Upper lobe of left lung (tissue), 6 donors: Measurements from ENCODE around the gene OR2A14. TPM values are rescaled to one million over a fixed set of nuclear protein-coding genes. Genes with fewer than 3 reads are reported as not detected.
"Not testable (repeated sequence)": the region's sequence is repeated elsewhere in the genome, so short reads cannot be mapped to it uniquely, and the experiment has no call there.

Experiments
- ATAC-seq, 2 donors: fragments of 200-7000 bp; cut with Tn5 transposase; one replicate each; pipeline ENCODE4 v1.9.1; 2022; ENCODE audit warnings: mild to moderate bottlenecking in 2 of 2, moderate library complexity in 2 of 2; ENCODE audit not compliant: low FRiP score in 2 of 2
- DNase-seq, 2 donors: peaks; one replicate each; pipeline ENCODE4 v3.0.0-alpha.2; 2019 to 2020
- H3K27ac ChIP-seq, 4 donors: fragments of 200-600 bp; sonication (generic); one replicate each; pipeline ENCODE4 v1.5.1; 2016 to 2019
- H3K27me3 ChIP-seq, 4 donors: fragments of 200-600 bp; sonication (generic); one replicate each; pipeline ENCODE4 v1.5.1; 2017 to 2019
- H3K36me3 ChIP-seq, 4 donors: fragments of 200-600 bp; sonication (generic); one replicate each; pipeline ENCODE4 v1.5.1; 2016 to 2019
- H3K4me1 ChIP-seq, 4 donors: fragments of 200-600 bp; sonication (generic); one replicate each; pipeline ENCODE4 v1.5.1; 2018 to 2019
- H3K4me3 ChIP-seq, 4 donors: fragments of 200-600 bp; sonication (generic); one replicate each; pipeline ENCODE4 v1.5.1; 2017 to 2019; ENCODE audit warnings: mild to moderate bottlenecking in 2 of 4, moderate library complexity in 1 of 4
- H3K9me3 ChIP-seq, 4 donors: fragments of 200-600 bp; sonication (generic); one replicate each; pipeline ENCODE4 v1.5.1; 2018 to 2019
- CTCF ChIP-seq, 6 experiments: fragments of 450-650 bp in 4 of 6; fragments of 200-600 bp in 2 of 6; sonication (generic) in 2 of 6; IDR thresholded peaks; one replicate each; pipeline ENCODE4 v1.5.1; 2016 to 2019; ENCODE audit warnings: antibody characterized with exemption in 6 of 6
- EP300 ChIP-seq, 4 donors: sonication (generic); formaldehyde crosslinking; IDR thresholded peaks; one replicate each; pipeline ENCODE4 v1.5.1; 2017; ENCODE audit warnings: antibody characterized with exemption in 4 of 4, control low read depth in 2 of 4
- POLR2A ChIP-seq, 4 donors: fragments of 450-650 bp; IDR thresholded peaks; one replicate each; pipeline ENCODE4 v1.5.1; 2016 to 2017; ENCODE audit warnings: antibody characterized with exemption in 4 of 4, mild to moderate bottlenecking in 2 of 4
- POLR2AphosphoS5 ChIP-seq, 2 donors: sonication (generic); formaldehyde crosslinking; IDR thresholded peaks; one replicate each; pipeline ENCODE4 v1.5.1; 2017; ENCODE audit warnings: antibody characterized with exemption in 2 of 2
- WGBS, 2 donors: methylation state at CpG; one replicate each; pipeline ENCODE4 v1.1.5; 2017 to 2018; 5-methylcytosine and 5-hydroxymethylcytosine counted together
- total RNA-seq, 6 donors: library from RNA; depleted of rRNA in 4 of 6; stranded (reverse); fragments of >200 nt in 4 of 6; gene quantifications; one replicate each; pipeline versions ENCODE4 v1.1.0 to v1.2.1, GENCODE V29; 2016 to 2021
- donor health status: DM: no; HTN: no; CAD: no; lungs with moderate emphysema.
- donor health status: DM: no; HTN: yes; CAD: no; lungs with severe emphysema.

Gene OR2A14
- total RNA-seq, 6 donors from 2014 or later: not detected

- no peaks in the 10 kb centered on the region for H3K9me3 ChIP-seq
- TF ChIP-seq POLR2A (IDR thresholded peaks at IDR 0.05) (no peak), POLR2AphosphoS5 (IDR thresholded peaks at IDR 0.05) (no peak), CTCF (IDR thresholded peaks at IDR 0.05) (no peak), EP300 (IDR thresholded peaks at IDR 0.05) (no peak)
- H3K27me3 ChIP-seq: no peaks in the 10 kb centered on the region
- ATAC-seq (no peak), DNase-seq (no peak)
- no peak overlapping the region for H3K4me3 ChIP-seq
- no peaks in the 10 kb centered on the region for H3K36me3 ChIP-seq
- no peaks in the 10 kb centered on the region for H3K4me1 ChIP-seq
- 89 to 91% methylated on average over 1 of the region's 1 CpG for WGBS, 2 donors
- no peak overlapping the region for H3K27ac ChIP-seq
Observed at GRCh38 chr7:144158861-144159260, 35.9 kb downstream of the OR2A14 start.

GRCh38 chr7:144164784-144165183 lies 41.8 kb downstream of the OR2A14 start:
- TF ChIP-seq EP300 (IDR thresholded peaks at IDR 0.05): no peak
- TF ChIP-seq POLR2AphosphoS5 (IDR thresholded peaks at IDR 0.05): no peak
- no peak for TF ChIP-seq CTCF (IDR thresholded peaks at IDR 0.05)
- TF ChIP-seq POLR2A (IDR thresholded peaks at IDR 0.05): no peak
- ATAC-seq (no peak), DNase-seq (no peak)
- Histone ChIP-seq H3K36me3 (no peaks in the 10 kb centered on the region), H3K27me3 (no peaks in the 10 kb centered on the region), H3K4me3 (no peak overlapping the region), H3K27ac (no peak overlapping the region), H3K4me1 (no peaks in the 10 kb centered on the region), H3K9me3 (no peaks in the 10 kb centered on the region)
- WGBS, 2 donors: 82 to 83% methylated on average over 2 of the region's 2 CpGs

GRCh38 chr7:144171594-144172350 lies 48.8 kb downstream of the OR2A14 start:
- WGBS, 2 donors: 84 to 85% methylated on average over 4 of the region's 4 CpGs
- not testable (repeated sequence) for H3K4me3 ChIP-seq, H3K4me1 ChIP-seq, H3K36me3 ChIP-seq, H3K9me3 ChIP-seq, DNase-seq, H3K27ac ChIP-seq, H3K27me3 ChIP-seq, ATAC-seq

GRCh38 chr7:144174613-144175012 lies 51.6 kb downstream of the OR2A14 start:
- no peak for TF ChIP-seq EP300 (IDR thresholded peaks at IDR 0.05)
- TF ChIP-seq POLR2AphosphoS5 (IDR thresholded peaks at IDR 0.05): no peak
- TF ChIP-seq CTCF (IDR thresholded peaks at IDR 0.05): no peak
- TF ChIP-seq POLR2A (IDR thresholded peaks at IDR 0.05): no peak
- no peaks in the 10 kb centered on the region for H3K27me3 ChIP-seq
- ATAC-seq (no peak), DNase-seq (no peak)
- H3K4me3 ChIP-seq: no peak overlapping the region
- no peaks in the 10 kb centered on the region for H3K36me3 ChIP-seq
- H3K27ac ChIP-seq: no peak overlapping the region
- H3K9me3 ChIP-seq: no peaks in the 10 kb centered on the region
- WGBS, 2 donors: 83 to 91% methylated on average over 5 of the region's 5 CpGs
- no peaks in the 10 kb centered on the region for H3K4me1 ChIP-seq

- TF ChIP-seq CTCF (IDR thresholded peaks at IDR 0.05): peak in 5 of 6 experiments; percentile 23 to 69 (median 43)
- not testable (repeated sequence) for H3K4me1 ChIP-seq, H3K4me3 ChIP-seq, H3K27me3 ChIP-seq, H3K36me3 ChIP-seq, H3K27ac ChIP-seq, H3K9me3 ChIP-seq
- WGBS, 2 donors: 0 to 5% methylated on average over 2 to 3 of the region's 10 CpGs
- ATAC-seq (peak; percentile 69 to 78), DNase-seq (peak in 1 of 2 donors; percentile 26)
Observed at GRCh38 chr7:144178380-144179164, 55.6 kb downstream of the OR2A14 start.

- 40% methylated on average over 1 of the region's 2 CpGs; no CpG with 5 or more reads in 1 of the 2 donors for WGBS, 2 donors
- not testable (repeated sequence) for H3K4me3 ChIP-seq, H3K4me1 ChIP-seq, H3K36me3 ChIP-seq, H3K27me3 ChIP-seq, H3K27ac ChIP-seq, DNase-seq, H3K9me3 ChIP-seq
- ATAC-seq: peak in 1 of 2 donors; percentile 21
Observed at GRCh38 chr7:144179165-144179479, 56.1 kb downstream of the OR2A14 start.
